Fibroblast of mammary gland (primary cell): Measurements from ENCODE around the gene MAGI1.

Source experiments
- DNase-seq: peaks from one replicate; pipeline ENCODE4 v3.0.0-alpha.2; 2010; ENCODE audit warnings: low read depth
- H3K4me3 ChIP-seq: 2 replicates; pipeline ENCODE4 v1.5.1; 2011; ENCODE audit warnings: low read depth, mild to moderate bottlenecking, low read length, moderate library complexity; ENCODE audit not compliant: control insufficient read depth
- CTCF ChIP-seq: conservative IDR thresholded peaks from 2 replicates; pipeline ENCODE4 v1.5.1; 2011; ENCODE audit warnings: low read depth, low read length, inconsistent platforms; ENCODE audit not compliant: control insufficient read depth, insufficient read depth

Gene MAGI1

DNA sequence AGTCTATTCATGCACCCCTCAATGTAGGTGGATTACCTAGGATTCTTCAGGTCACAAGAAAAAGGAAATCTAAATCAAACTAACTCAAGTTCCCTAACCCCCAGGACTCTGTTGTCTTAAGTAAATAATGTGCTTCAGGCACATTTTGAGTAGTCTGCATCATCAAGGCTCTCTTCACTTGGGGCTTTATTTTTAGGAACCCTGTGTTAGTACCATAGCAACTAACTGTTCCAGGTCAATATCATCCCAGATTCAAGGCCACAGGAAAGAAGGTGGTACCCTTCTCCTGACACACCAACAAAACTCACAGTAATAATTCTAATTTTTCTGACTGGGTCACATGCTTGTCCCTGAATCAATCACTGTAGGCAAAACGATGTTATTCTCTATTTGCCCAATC is 218.1 kb downstream of the MAGI1 start:
- no peak overlapping the region for H3K4me3 ChIP-seq
- TF ChIP-seq CTCF, result no peak
- DNase-seq, result no peak

- no peak for TF ChIP-seq CTCF
- no peak overlapping the region for H3K4me3 ChIP-seq
- DNase-seq, result no peak
Observed at GRCh38 chr3:65819896-65820295, 218.8 kb downstream of the MAGI1 start.

DNA sequence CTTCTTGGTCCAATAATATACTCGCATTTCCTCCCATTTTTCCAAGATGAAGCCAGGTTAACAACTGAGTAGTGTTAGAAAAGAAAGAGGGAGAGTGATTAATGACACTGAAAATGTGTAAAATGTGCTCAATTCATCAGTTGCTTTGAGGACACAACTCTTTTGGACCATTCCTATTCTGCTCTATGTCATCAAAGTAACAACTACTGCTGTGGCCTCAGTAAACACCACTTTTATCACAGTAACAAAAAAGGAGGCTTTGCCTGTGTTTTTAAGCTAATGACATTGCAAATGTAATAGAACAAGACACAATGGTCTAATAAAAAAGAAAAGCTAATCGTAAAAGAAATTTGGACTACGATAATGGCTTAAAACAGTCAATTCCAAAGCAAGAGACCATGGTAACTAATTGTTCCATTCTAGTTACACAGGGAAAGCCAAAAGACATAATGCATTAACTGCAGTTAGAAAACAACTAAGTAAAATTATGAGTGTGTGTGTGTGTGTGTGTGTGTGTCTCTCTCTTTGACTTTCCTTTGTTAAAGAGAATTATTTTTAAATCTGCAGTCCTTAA is 221.1 kb downstream of the MAGI1 start:
- no peak for TF ChIP-seq CTCF

GRCh38 chr3:65816208-65816607 is 222.5 kb downstream of the MAGI1 start:
- TF ChIP-seq CTCF, result no peak
- DNase-seq, result no peak
- no peak overlapping the region for H3K4me3 ChIP-seq

More for the DNA sequence above, 221.1 kb downstream of the MAGI1 start:
- no peak overlapping the region for H3K4me3 ChIP-seq
- DNase-seq, result no peak

GRCh38 chr3:65814845-65815578 is 223.7 kb downstream of the MAGI1 start:
- DNase-seq, result no peak
- no peak for TF ChIP-seq CTCF
- no peak overlapping the region for H3K4me3 ChIP-seq

DNA sequence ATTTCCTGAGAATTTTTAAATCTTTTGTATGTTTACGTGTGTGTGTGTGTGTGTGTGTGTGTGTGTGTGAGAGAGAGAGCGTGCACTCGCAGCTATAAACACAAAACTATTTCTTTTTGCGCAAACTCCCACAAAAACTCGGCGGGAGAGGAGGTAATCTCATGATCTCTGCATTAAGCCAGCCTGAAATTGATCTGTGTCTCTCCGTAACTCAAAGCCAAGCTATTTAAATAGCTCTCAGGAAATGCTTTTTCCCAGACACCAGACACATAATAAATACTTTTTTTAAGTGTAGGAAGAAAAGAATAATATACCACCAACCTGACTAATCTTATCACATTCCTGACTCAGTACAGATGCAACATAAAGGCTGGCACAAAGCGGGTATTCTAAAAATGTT is 226.8 kb downstream of the MAGI1 start:
- no peak for DNase-seq
- no peak for TF ChIP-seq CTCF
- H3K4me3 ChIP-seq, result no peak overlapping the region
